HG02852 (cell line): ENCODE results near the gene PLXNC1.

Experiments
- ATAC-seq: cut with Tn5 transposase; IDR thresholded peaks from one replicate; pipeline ENCODE4 v1.9.1; 2021; ENCODE audit warnings: mild to moderate bottlenecking, moderate library complexity; ENCODE audit not compliant: unreplicated experiment

Gene PLXNC1

GRCh38 chr12:94202245-94203180 is 54.1 kb downstream of the PLXNC1 start:
- ATAC-seq, result no peak

- no peak for ATAC-seq
Observed at GRCh38 chr12:94203181-94203546, 54.8 kb downstream of the PLXNC1 start.

GRCh38 chr12:94203796-94204195 is 55.4 kb downstream of the PLXNC1 start:
- ATAC-seq, result no peak

GRCh38 chr12:94204499-94205247 is 56.3 kb downstream of the PLXNC1 start:
- no peak for ATAC-seq

DNA sequence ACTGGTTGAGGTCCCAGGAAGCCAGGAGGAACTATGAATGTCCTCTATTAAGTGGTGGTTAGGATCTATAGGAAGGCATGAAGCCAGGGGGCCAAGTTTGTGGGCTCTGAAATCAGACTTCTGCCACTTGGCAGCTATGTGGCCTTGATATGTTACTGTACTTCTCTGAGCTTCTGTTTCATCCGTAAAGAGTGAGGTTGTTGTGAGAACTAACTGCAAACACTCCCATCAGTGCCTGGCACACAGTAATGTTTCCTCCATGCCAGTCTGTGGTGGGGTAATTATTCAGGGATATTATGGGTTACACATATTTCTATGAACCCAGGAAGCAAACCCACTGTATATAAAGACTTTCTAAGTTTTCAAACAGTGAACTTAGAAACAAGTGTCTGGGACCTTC is 57.4 kb downstream of the PLXNC1 start:
- no peak for ATAC-seq

- ATAC-seq, result no peak
Observed at GRCh38 chr12:94206886-94207285, 58.5 kb downstream of the PLXNC1 start.

DNA sequence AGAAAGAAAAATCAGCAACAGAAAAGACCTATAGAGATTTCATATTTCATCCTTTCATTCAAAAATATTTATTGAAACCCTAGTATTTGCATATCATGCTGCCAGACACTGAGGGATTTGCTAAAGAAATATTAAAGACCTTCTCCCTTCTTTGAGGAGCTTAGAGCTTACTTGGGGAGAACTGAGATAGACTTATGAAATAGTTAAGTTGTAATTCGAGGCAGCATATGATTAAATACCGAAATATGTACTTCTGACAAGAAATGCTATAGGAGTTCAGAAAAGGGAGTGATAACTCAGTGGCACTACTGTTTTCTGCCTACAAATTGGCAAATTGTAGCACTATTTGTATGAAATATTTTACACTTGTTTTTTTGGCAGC is 59.1 kb downstream of the PLXNC1 start:
- ATAC-seq, result no peak

DNA sequence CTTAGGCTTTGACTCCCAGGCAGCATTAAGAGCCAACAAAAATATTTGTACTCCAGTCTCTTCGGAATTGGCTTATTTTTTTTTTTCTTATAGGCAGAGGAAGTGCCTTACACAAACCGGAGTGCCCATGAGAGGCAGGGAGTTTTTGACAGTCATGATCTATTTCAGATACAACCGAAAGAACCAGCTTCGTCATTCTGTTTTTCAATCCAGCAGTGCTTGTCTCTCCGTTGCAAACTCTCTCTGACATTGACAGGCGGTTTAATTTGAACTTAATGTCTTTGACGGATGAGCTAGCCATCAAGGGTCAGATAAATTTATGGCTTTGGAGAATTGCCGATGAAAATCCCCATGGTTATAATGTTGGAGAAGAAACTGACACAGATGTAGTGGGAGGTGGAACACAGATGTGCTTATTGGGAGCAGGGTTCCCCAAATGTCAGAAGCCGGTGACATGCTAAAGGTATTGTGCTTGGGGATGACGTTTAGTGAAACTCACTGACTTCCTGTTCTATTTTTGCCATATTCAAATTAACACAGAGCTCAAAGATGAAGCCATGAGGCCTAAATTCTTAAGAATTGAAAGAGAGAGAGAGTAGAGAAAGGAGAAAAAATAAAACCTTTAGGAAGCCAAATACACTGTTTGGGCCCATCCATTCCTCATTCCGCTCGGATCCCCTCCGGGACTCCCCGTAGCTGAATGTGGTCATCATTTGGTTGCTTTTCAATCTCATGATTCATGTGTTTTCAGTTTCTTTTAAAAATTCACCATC is 59.7 kb downstream of the PLXNC1 start:
- ATAC-seq, result peak; percentile 80

- ATAC-seq, result peak; percentile 30
Observed at GRCh38 chr12:94208622-94208966, 60.2 kb downstream of the PLXNC1 start.

DNA sequence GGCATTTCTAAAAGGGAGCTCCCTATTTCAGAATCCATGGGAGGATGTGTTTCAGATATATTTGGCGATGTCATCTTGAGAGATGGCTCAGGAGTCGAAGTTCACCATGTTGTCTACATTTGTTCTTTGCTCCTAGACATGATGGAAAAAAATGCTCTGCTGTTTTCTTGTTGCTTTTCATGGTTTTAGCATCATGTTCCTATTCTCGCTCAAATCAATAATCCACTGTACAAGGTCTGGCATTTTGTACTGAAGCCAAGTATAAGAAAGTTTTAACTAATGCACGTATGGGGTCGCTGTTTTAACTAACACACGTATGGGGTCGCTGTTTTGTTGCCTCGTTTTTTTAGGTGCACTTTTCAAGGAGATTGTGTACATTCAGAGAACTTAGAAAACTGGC is 60.9 kb downstream of the PLXNC1 start:
- ATAC-seq, result no peak

DNA sequence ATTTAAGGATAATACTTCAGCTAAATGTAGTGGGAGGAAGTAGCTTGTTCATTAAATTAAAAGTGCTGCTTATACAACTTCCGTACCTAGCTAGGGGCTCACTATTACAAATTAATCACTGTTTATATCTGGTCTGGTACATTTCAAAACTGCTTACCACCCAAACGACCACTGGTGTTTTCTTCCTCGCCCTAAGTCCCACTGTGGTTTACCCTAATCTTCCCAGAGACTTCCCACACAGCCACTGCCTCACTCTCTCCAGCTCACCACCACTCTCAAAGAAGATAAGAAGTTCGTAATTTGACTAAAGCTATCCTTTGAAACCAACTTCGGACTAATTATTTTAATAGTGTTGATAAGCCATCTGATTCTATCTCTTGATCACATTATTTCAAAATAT is 62.6 kb downstream of the PLXNC1 start:
- ATAC-seq, result no peak

DNA sequence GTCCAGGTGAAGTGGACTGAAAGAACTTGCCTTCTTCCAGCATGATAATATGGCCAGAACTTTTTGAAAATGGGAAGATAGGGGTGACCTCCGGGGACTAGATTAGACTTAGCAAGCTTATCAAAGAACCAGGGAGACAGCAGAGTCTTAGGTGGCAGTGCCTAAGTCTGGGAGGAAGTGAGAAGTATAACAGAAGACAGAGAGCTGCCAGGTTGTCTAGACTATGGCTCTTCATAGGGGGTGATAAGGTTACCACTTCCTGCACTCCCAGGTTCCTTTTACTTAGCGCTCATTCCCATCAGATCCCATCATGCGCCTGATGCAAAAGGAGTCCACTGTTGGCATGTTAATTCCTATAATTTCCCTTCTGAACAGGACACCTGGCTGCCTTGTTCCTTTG is 69.9 kb downstream of the PLXNC1 start:
- ATAC-seq, result no peak

DNA sequence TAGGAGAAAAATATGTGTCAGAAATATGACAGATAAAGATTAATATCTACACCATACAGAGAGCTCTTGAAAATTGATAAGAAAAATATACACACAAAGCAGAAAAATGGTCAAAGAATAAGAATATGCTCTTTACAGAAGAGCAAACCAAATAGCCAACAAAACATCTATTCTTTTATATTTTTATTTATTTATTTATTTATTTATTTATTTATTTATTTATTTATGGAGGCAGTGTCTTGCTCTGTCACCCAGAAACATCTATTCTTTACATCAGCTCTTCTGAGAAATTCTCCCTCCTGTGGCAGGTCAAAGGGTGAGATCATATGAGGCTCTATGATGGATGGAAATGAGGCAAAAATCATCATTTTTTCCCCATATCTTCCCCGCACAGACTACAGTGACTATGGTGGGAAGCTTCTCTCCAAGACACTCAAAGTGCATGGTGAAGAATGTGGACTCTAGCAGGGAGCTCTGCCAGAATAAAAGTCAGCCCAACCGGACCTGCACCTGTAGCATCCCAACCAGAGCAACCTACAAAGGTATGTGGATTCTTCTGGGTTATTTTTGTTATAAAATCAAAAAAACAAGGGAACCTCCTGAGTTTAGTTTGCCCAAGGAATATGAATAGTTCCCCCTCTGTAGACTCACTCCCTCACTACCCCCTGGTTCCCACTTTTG is 71.4 kb downstream of the PLXNC1 start:
- no peak for ATAC-seq

DNA sequence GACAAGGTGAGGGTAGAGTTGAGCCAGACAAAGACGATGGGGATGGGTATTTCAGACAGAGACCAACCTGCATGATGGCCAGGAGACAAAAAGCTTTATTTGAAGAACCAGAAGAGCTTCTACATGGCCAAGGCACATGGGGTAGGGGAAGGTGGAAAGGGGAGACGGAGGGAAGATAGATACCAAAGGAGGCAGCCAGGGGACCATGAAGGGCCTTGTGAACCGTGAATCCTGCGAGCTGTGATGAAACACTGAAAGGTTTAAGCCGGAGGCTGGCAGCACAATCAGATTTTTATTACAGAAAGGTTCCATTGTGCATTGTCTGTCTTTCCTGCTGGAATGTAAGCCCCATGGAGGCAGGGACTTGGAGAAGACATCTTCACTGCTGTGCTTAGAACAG is 72.4 kb downstream of the PLXNC1 start:
- ATAC-seq, result no peak

DNA sequence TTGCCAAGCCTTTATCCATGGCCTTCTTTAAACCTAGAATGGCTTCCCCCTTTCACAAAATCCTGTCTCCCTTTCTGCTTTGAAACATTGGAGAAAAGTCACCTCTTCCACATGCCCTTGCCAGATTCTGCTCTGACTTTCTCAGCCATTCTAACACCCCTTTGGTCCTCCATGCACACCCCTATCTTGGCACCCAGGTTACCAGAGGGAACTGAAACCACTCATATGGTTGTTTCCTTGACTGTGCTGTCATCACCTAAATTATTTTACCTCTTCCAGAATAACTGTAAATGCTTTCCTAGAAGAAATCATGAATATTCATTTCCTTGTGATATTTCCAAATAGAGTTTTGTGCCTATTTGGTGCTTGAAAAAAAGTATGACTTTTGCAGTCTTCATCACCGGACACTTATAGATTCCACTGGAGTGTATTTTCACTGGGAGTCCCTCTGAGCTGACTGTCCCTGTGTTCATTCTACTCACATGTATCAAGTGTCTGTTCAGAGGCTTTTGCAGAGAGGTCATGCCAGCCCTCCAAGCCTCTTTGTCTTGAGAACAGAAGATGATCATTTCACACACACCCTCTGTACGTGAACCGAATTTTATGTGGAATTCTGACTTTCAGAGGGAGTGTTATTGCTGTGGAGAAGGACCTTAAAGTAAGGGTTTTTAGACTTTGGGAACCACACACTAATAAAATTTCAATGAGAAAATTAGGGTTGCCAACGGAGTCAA is 74.1 kb downstream of the PLXNC1 start:
- peak; percentile 44 for ATAC-seq

DNA sequence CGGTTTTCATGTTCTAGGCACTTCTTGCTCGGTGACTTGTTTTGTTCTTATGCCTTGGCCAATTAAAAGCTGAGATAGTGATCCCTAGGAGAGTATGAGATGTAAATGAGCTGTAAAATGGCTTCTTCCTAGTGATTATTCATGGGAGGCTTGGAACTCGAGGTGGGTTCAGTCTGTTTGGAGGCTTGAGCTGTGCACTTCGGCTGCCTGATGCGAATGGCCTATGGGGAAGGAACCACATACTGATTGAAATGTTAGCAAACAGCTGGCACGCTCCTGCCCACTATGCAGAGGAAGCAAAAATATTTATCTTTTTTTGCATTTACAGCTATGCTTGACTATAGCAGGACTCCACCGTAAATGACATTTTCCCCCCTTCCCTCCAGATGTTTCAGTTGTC is 75.5 kb downstream of the PLXNC1 start:
- no peak for ATAC-seq

DNA sequence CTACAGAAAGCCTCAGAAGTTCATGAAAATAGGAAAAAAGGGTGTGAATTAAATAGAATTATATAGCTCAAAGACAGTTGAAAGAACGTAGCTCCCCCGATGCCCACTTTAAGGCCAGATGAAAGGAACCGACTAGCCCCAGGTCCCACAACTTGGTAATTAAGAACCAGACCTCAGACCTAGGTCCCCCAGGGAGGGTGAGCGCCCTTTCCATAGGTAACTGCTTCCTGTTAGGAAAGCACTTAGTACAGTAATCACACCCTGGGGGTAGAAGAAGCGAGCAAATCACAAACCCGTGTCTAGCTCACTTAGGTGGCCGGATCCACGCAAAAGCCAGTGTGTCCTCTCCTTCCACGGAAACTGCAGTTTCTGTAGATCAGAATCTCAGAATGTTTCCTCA is 77.1 kb downstream of the PLXNC1 start:
- ATAC-seq, result no peak

- no peak for ATAC-seq
Observed at GRCh38 chr12:94225947-94226630, 77.7 kb downstream of the PLXNC1 start.

DNA sequence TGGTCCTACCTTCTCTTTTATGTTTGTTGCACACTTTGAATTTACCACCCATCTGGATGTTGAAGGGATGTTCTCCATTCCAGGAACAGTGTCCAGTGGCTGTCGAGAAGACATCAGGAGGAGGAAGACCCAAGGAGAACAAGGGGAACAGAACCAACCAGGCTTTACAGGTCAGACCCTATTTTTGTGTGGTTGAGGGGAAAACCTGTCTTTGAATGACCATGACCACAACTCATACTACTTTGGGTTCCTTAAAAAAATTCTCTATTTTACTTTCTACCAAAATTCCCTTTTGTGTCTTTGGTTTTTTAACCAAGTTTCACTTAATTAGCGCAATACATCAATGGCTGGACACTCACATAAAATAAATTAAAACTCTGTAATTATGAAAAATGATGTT is 78.7 kb downstream of the PLXNC1 start:
- ATAC-seq, result no peak

- no peak for ATAC-seq
Observed at GRCh38 chr12:94228488-94228907, 80.1 kb downstream of the PLXNC1 start.
